OCI-LY1 (cell line): ENCODE data around the gene CTXND2.
"Not testable (repeated sequence)": the region's sequence is repeated elsewhere in the genome, so short reads cannot be mapped to it uniquely, and the experiment has no call there.

ENCODE experiments used
- H2AFZ ChIP-seq: fragments of 200-600 bp; sonication (generic), shearing (Covaris generic); 2 replicates; pipeline ENCODE4 v1.6.0; 2014; ENCODE audit warnings: antibody characterized with exemption, mild to moderate bottlenecking, low read length
- H3F3A ChIP-seq: fragments of 200-600 bp; sonication (generic), shearing (Covaris generic); 2 replicates; pipeline ENCODE4 v1.6.0; 2014; ENCODE audit warnings: mild to moderate bottlenecking, antibody characterized with exemption, low read length, moderate library complexity; ENCODE audit not compliant: insufficient read depth
- H3K27ac ChIP-seq: fragments of 200-600 bp; sonication (generic); 2 replicates; pipeline ENCODE4 v1.5.1; 2014; ENCODE audit warnings: low read length, mixed run types, mild to moderate bottlenecking, low read depth; ENCODE audit not compliant: poor library complexity, severe bottlenecking
- H3K27me3 ChIP-seq: fragments of 200-600 bp; sonication (generic); 2 replicates; pipeline ENCODE4 v1.6.0; 2014; ENCODE audit warnings: antibody characterized with exemption, mild to moderate bottlenecking, low read length, moderate library complexity; ENCODE audit not compliant: insufficient read depth
- H3K36me3 ChIP-seq: fragments of 200-600 bp; sonication (generic); 2 replicates; pipeline ENCODE4 v1.6.1; 2014; ENCODE audit warnings: mild to moderate bottlenecking, antibody characterized with exemption, low read length, moderate library complexity, mixed read lengths; ENCODE audit not compliant: insufficient read depth
- H3K4me1 ChIP-seq: fragments of 200-600 bp; sonication (generic); 2 replicates; pipeline ENCODE4 v1.5.1; 2014; ENCODE audit warnings: mild to moderate bottlenecking, low read length, moderate library complexity; ENCODE audit not compliant: insufficient read depth, severe bottlenecking
- H3K4me2 ChIP-seq: fragments of 200-600 bp; sonication (generic), shearing (Covaris generic); 2 replicates; pipeline ENCODE4 v1.6.1; 2014; ENCODE audit warnings: low read length
- H3K4me3 ChIP-seq: fragments of 200-600 bp; sonication (generic); 2 replicates; pipeline ENCODE4 v1.5.1; 2014; ENCODE audit warnings: low read length, low read depth, mild to moderate bottlenecking, mixed read lengths; ENCODE audit not compliant: poor library complexity, severe bottlenecking
- H3K79me2 ChIP-seq: fragments of 200-600 bp; shearing (Covaris generic); 2 replicates; pipeline ENCODE4 v1.6.1; 2016; ENCODE audit warnings: mixed run types, low read length, mixed read lengths; ENCODE audit not compliant: insufficient read depth
- H3K9ac ChIP-seq: fragments of 200-600 bp; sonication (generic), shearing (Covaris generic); 2 replicates; pipeline ENCODE4 v1.6.1; 2014; ENCODE audit warnings: mild to moderate bottlenecking, low read length, mixed read lengths
- H3K9me2 ChIP-seq: fragments of 200-600 bp; sonication (generic), shearing (Covaris generic); 2 replicates; pipeline ENCODE4 v1.6.1; 2014; ENCODE audit warnings: low read depth, mild to moderate bottlenecking, low read length, mixed read lengths
- H3K9me3 ChIP-seq: fragments of 200-600 bp; shearing (Covaris generic); 2 replicates; pipeline ENCODE4 v1.6.1; 2014; ENCODE audit warnings: low read length, mixed read lengths
- H4K20me1 ChIP-seq: fragments of 200-600 bp; sonication (generic), shearing (Covaris generic); 2 replicates; pipeline ENCODE4 v1.6.0; 2016; ENCODE audit warnings: mild to moderate bottlenecking, low read length; ENCODE audit not compliant: insufficient read depth
- CTCF ChIP-seq: fragments of 200-600 bp; sonication (generic), shearing (Covaris generic); IDR thresholded peaks from 2 replicates; pipeline ENCODE4 v1.5.1; 2017; ENCODE audit warnings: mild to moderate bottlenecking, antibody characterized with exemption, low read length, moderate library complexity, mixed read lengths
- EZH2 ChIP-seq: fragments of 200-600 bp; sonication (generic), shearing (Covaris generic); IDR thresholded peaks from 2 replicates; pipeline ENCODE4 v1.8.0; 2017; ENCODE audit warnings: borderline replicate concordance, mixed run types, mild to moderate bottlenecking, antibody characterized with exemption, low read length, moderate library complexity, mixed read lengths

CTXND2 gene

GRCh38 chr1:150842964-150843363 is 44.0 kb upstream of the CTXND2 start:
- Histone ChIP-seq H3K4me1 (no peaks in the 10 kb centered on the region), H3K79me2 (no peaks in the 10 kb centered on the region), H3K9ac (no peak overlapping the region), H3F3A (no peaks in the 10 kb centered on the region), H3K27ac (no peak overlapping the region), H3K36me3 (peaks cover 22% of the 10 kb centered on the region; the same call in 1 of the 2 replicates), H3K27me3 (no peaks in the 10 kb centered on the region), H3K9me3 (no peaks in the 10 kb centered on the region), H3K4me2 (no peak overlapping the region), H4K20me1 (no peaks in the 10 kb centered on the region), H3K9me2 (no peaks in the 10 kb centered on the region), H2AFZ (no peak overlapping the region), H3K4me3 (no peak overlapping the region)
- TF ChIP-seq CTCF: no peak
- TF ChIP-seq EZH2: no peak

GRCh38 chr1:150843474-150843873 is 43.5 kb upstream of the CTXND2 start:
- H3F3A ChIP-seq: no peaks in the 10 kb centered on the region
- no peaks in the 10 kb centered on the region for H3K9me3 ChIP-seq
- H3K36me3 ChIP-seq: peaks cover 22% of the 10 kb centered on the region; the same call in 1 of the 2 replicates
- H3K4me2 ChIP-seq: no peak overlapping the region
- H3K4me1 ChIP-seq: no peaks in the 10 kb centered on the region
- no peaks in the 10 kb centered on the region for H3K9me2 ChIP-seq
- H2AFZ ChIP-seq: no peak overlapping the region
- no peak overlapping the region for H3K4me3 ChIP-seq
- H3K27me3 ChIP-seq: no peaks in the 10 kb centered on the region
- no peak overlapping the region for H3K27ac ChIP-seq
- no peak overlapping the region for H3K9ac ChIP-seq
- no peaks in the 10 kb centered on the region for H3K79me2 ChIP-seq
- TF ChIP-seq EZH2 (no peak), CTCF (no peak)
- H4K20me1 ChIP-seq: no peaks in the 10 kb centered on the region

GRCh38 chr1:150846473-150847146 is 40.3 kb upstream of the CTXND2 start:
- Histone ChIP-seq H3K4me2 (no peak overlapping the region), H3K9ac (no peak overlapping the region), H3F3A (no peaks in the 10 kb centered on the region), H3K4me1 (no peaks in the 10 kb centered on the region), H3K9me3 (no peaks in the 10 kb centered on the region), H3K4me3 (no peak overlapping the region), H3K9me2 (no peaks in the 10 kb centered on the region), H3K79me2 (no peaks in the 10 kb centered on the region), H2AFZ (no peak overlapping the region), H3K27me3 (no peaks in the 10 kb centered on the region), H3K27ac (no peak overlapping the region), H4K20me1 (no peaks in the 10 kb centered on the region), H3K36me3 (peaks cover 13% of the 10 kb centered on the region; the same call in 1 of the 2 replicates)
- TF ChIP-seq EZH2 (no peak), CTCF (no peak)

- not testable (repeated sequence) for H3K27ac ChIP-seq, H3K9me3 ChIP-seq, H3F3A ChIP-seq, H3K4me3 ChIP-seq, H2AFZ ChIP-seq, H3K4me1 ChIP-seq, H4K20me1 ChIP-seq, H3K9me2 ChIP-seq, H3K4me2 ChIP-seq, H3K79me2 ChIP-seq, H3K9ac ChIP-seq, H3K27me3 ChIP-seq
- H3K36me3 ChIP-seq: peaks cover 45% of the 10 kb centered on the region
Observed at GRCh38 chr1:150850801-150851362, 36.1 kb upstream of the CTXND2 start.

GRCh38 chr1:150852734-150853133 is 34.2 kb upstream of the CTXND2 start:
- H3K27ac ChIP-seq, H3K9ac ChIP-seq, H4K20me1 ChIP-seq, H3K4me3 ChIP-seq, H3K9me3 ChIP-seq, H3K27me3 ChIP-seq, H3K4me2 ChIP-seq, H3K79me2 ChIP-seq, H3K9me2 ChIP-seq, H3F3A ChIP-seq, H2AFZ ChIP-seq, H3K4me1 ChIP-seq: not testable (repeated sequence)
- peaks cover 45% of the 10 kb centered on the region for H3K36me3 ChIP-seq
